A673 (cell line): ENCODE measurements around the gene CELSR1. TPM values are rescaled to one million over a fixed set of nuclear protein-coding genes. Genes with fewer than 3 reads are reported as not detected.

ENCODE experiments used
- BruUV-seq: library from RNA; stranded (reverse); fragments of 400-500 nt; replicated peaks from 2 replicates; lab custom pipeline; 2021; lab: Mats Ljungman, UMichigan
- CTCF ChIA-PET: fragments of 300-600 bp; sonication (Branson Sonifier 250); formaldehyde crosslinking; loops from one replicate; lab custom pipeline; 2022; ENCODE audit warnings: antibody characterized with exemption; lab: Charles Lee
- POLR2A ChIA-PET: fragments of 300-600 bp; sonication (Branson Sonifier 250); formaldehyde crosslinking; loops from one replicate; lab custom pipeline; 2022; ENCODE audit warnings: antibody characterized with exemption; ENCODE audit not compliant: low non-redundant PET; lab: Charles Lee
- DNase-seq: peaks from one replicate; pipeline ENCODE4 v3.0.0-alpha.2; 2015; ENCODE audit warnings: low spot score
- H3K27ac ChIP-seq: fragments of 200-600 bp; sonication (generic); 2 replicates; pipeline ENCODE4 v1.5.1; 2016; ENCODE audit warnings: mixed run types, low read depth, mild to moderate bottlenecking, mixed read lengths, antibody characterized with exemption, low read length; ENCODE audit not compliant: poor library complexity, severe bottlenecking
- H3K27me3 ChIP-seq: fragments of 200-600 bp; sonication (generic); replicated peaks from 2 replicates; pipeline ENCODE4 v1.6.1; 2017; ENCODE audit warnings: mixed run types, low read depth, mild to moderate bottlenecking, mixed read lengths, antibody characterized with exemption, low read length; ENCODE audit not compliant: insufficient read depth, poor library complexity
- H3K36me3 ChIP-seq: fragments of 200-600 bp; sonication (generic); 2 replicates; pipeline ENCODE4 v1.6.1; 2016; ENCODE audit warnings: mixed run types, mild to moderate bottlenecking, mixed read lengths, antibody characterized with exemption, low read length; ENCODE audit not compliant: insufficient read depth, poor library complexity, severe bottlenecking
- H3K4me1 ChIP-seq: fragments of 200-600 bp; sonication (generic); 2 replicates; pipeline ENCODE4 v1.6.1; 2017; ENCODE audit warnings: mixed run types, mild to moderate bottlenecking, mixed read lengths, antibody characterized with exemption, low read length; ENCODE audit not compliant: insufficient read depth, poor library complexity, severe bottlenecking
- H3K4me3 ChIP-seq: fragments of 200-600 bp; sonication (generic); 2 replicates; pipeline ENCODE4 v1.5.1; 2016; ENCODE audit warnings: low read depth, mixed run types, mild to moderate bottlenecking, mixed read lengths, low read length; ENCODE audit not compliant: poor library complexity, severe bottlenecking
- H3K9me3 ChIP-seq: fragments of 200-600 bp; sonication (generic); 2 replicates; pipeline ENCODE4 v1.6.1; 2016; ENCODE audit warnings: mixed run types, low read depth, mild to moderate bottlenecking, mixed read lengths, antibody characterized with exemption, low read length; ENCODE audit not compliant: poor library complexity, severe bottlenecking
- EZH2 ChIP-seq: fragments of 200-600 bp; sonication (generic); IDR thresholded peaks from 2 replicates; pipeline ENCODE4 v1.6.1; 2017; ENCODE audit warnings: borderline replicate concordance, low read depth, mild to moderate bottlenecking, mixed read lengths, antibody characterized with exemption, low read length; ENCODE audit not compliant: poor library complexity, severe bottlenecking
- intact Hi-C: fragments of 100-400 bp; cut with micrococcal nuclease; formaldehyde crosslinking; loops from one replicate; pipeline ENCODE4 v1.10.0; 2022; ENCODE audit not compliant: unreplicated experiment
- total RNA-seq: library from RNA; stranded (reverse); gene quantifications from 2 replicates; pipeline ENCODE4 v1.2.3, GENCODE V29; 2021
- TF ChIP-seq, protein P1 (sequence below): fragments of 300-800, 200-600 bp; sonication (generic); conservative IDR thresholded peaks from 2 replicates; pipeline ENCODE4 v1.5.1; 2017; ENCODE audit warnings: low read depth, mild to moderate bottlenecking, antibody characterized with exemption, low read length, moderate library complexity, mixed read lengths

The CELSR1 gene
- total RNA-seq, 1 experiment from 2014 or later = 2.3 TPM

- Histone ChIP-seq H3K4me3 (no peak overlapping the region), H3K27ac (no peak overlapping the region), H3K4me1 (no peaks in the 10 kb centered on the region), H3K36me3 (no peaks in the 10 kb centered on the region), H3K27me3 (no peaks in the 10 kb centered on the region), H3K9me3 (peaks cover 1% of the 10 kb centered on the region)
- no peak for DNase-seq
- intact Hi-C loops = no loop called here
- POLR2A ChIA-PET = interaction anchor here (0.6 kb wide), 1 partner anchor 176 kb away, joined by 10 read pairs; no protein-coding TSS in a partner anchor
- BruUV-seq = no TSS peak
- CTCF ChIA-PET = interaction anchor here (0.6 kb wide), 1 partner anchor 11 kb away, joined by 11 read pairs; no protein-coding TSS in a partner anchor
- TF ChIP-seq EZH2 = no peak
- TF ChIP-seq, protein P1, sequence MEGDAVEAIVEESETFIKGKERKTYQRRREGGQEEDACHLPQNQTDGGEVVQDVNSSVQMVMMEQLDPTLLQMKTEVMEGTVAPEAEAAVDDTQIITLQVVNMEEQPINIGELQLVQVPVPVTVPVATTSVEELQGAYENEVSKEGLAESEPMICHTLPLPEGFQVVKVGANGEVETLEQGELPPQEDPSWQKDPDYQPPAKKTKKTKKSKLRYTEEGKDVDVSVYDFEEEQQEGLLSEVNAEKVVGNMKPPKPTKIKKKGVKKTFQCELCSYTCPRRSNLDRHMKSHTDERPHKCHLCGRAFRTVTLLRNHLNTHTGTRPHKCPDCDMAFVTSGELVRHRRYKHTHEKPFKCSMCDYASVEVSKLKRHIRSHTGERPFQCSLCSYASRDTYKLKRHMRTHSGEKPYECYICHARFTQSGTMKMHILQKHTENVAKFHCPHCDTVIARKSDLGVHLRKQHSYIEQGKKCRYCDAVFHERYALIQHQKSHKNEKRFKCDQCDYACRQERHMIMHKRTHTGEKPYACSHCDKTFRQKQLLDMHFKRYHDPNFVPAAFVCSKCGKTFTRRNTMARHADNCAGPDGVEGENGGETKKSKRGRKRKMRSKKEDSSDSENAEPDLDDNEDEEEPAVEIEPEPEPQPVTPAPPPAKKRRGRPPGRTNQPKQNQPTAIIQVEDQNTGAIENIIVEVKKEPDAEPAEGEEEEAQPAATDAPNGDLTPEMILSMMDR = no peak
Measured at GRCh38 chr22:46551996-46552395, 14.6 kb upstream of the CELSR1 start.

GRCh38 chr22:46551321-46551720, 13.9 kb upstream of the CELSR1 start:
- no peaks in the 10 kb centered on the region for H3K9me3 ChIP-seq
- no peak overlapping the region for H3K27ac ChIP-seq
- ChIA-PET POLR2A (no interaction called here), CTCF (interaction anchor here (0.6 kb wide), 1 partner anchor 12 kb away, joined by 11 read pairs; no protein-coding TSS in a partner anchor)
- no peaks in the 10 kb centered on the region for H3K4me1 ChIP-seq
- no peak overlapping the region for H3K4me3 ChIP-seq
- no peaks in the 10 kb centered on the region for H3K36me3 ChIP-seq
- TF ChIP-seq, protein P1 = no peak
- TF ChIP-seq EZH2 = no peak
- intact Hi-C loops = no loop called here
- no TSS peak for BruUV-seq
- H3K27me3 ChIP-seq = no peaks in the 10 kb centered on the region
- DNase-seq = no peak

- H3K27ac ChIP-seq = no peak overlapping the region
- TF ChIP-seq, protein P1 = no peak
- no peak for TF ChIP-seq EZH2
- H3K36me3 ChIP-seq = no peaks in the 10 kb centered on the region
- CTCF ChIA-PET = no interaction called here
- no peak for DNase-seq
- no TSS peak for BruUV-seq
- intact Hi-C loops = no loop called here
- POLR2A ChIA-PET = no interaction called here
- no peaks in the 10 kb centered on the region for H3K4me1 ChIP-seq
- H3K27me3 ChIP-seq = no peaks in the 10 kb centered on the region
- no peak overlapping the region for H3K4me3 ChIP-seq
- no peaks in the 10 kb centered on the region for H3K9me3 ChIP-seq
Measured at GRCh38 chr22:46549971-46550641, 12.7 kb upstream of the CELSR1 start.
